HepG2 (cell line): ENCODE results near the gene HIC1.

Experiments
- KLF15 ChIP-seq: sonication (generic); formaldehyde crosslinking; IDR thresholded peaks from 2 replicates; pipeline ENCODE4 v1.8.1; 2023; ENCODE audit warnings: borderline replicate concordance, mild to moderate bottlenecking, inconsistent platforms, missing genetic modification reagents, mixed read lengths
- ZNF792 ChIP-seq: IDR thresholded peaks from 2 replicates; pipeline ENCODE4 v1.6.1; 2016

- TF ChIP-seq ZNF792 (CRISPR knock-in tag) (no peak), KLF15 (no peak)
Observed at GRCh38 chr17:2042933-2043332, 12.0 kb upstream of the HIC1 start.
